CD14-positive monocyte (primary cell): ENCODE results near the gene PARP12. TPM values are rescaled to one million over a fixed set of nuclear protein-coding genes. Genes with fewer than 3 reads are reported as not detected.

ENCODE experiments used
- DNase-seq, 3 donors: peaks; one replicate each; pipeline ENCODE4 v3.0.0-alpha.2; 2011 to 2022
- H2AFZ ChIP-seq: 2 replicates; pipeline ENCODE4 v1.6.0; 2012; ENCODE audit warnings: mild to moderate bottlenecking, low read depth, low read length, inconsistent platforms; ENCODE audit not compliant: insufficient read depth, poor library complexity, severe bottlenecking
- H3K27ac ChIP-seq, 2 donors: 1 replicate in 1 of 2; 2 replicates in 1 of 2; pipeline ENCODE4 v1.5.1; 2012 to 2013; ENCODE audit warnings: low read length in 2 of 2, control low read depth in 1 of 2, inconsistent platforms in 1 of 2, low read depth in 1 of 2, mild to moderate bottlenecking in 1 of 2
- H3K27me3 ChIP-seq, 2 donors: one replicate each; pipeline versions ENCODE4 v1.6.0 to v1.6.1; 2011 to 2013; ENCODE audit warnings: low read length in 2 of 2; ENCODE audit not compliant: control insufficient read depth in 2 of 2, insufficient read depth in 2 of 2
- H3K36me3 ChIP-seq, 2 donors: replicated peaks in 1 of 2; 1 replicate in 1 of 2; 2 replicates in 1 of 2; pipeline versions ENCODE4 v1.5.1 to v1.6.1; 2012 to 2013; ENCODE audit warnings: low read length in 2 of 2, control low read depth in 1 of 2, inconsistent platforms in 1 of 2, mild to moderate bottlenecking in 1 of 2; ENCODE audit not compliant: insufficient read depth in 2 of 2, control insufficient read depth in 1 of 2
- H3K4me1 ChIP-seq, 2 donors: 1 replicate in 1 of 2; 2 replicates in 1 of 2; pipeline versions ENCODE4 v1.5.1 to v1.6.1; 2012 to 2013; ENCODE audit warnings: low read length in 2 of 2, control low read depth in 1 of 2, inconsistent platforms in 1 of 2, mild to moderate bottlenecking in 1 of 2, moderate library complexity in 1 of 2; ENCODE audit not compliant: insufficient read depth in 2 of 2, control insufficient read depth in 1 of 2
- H3K4me2 ChIP-seq: replicated peaks from 2 replicates; pipeline ENCODE3; 2012; ENCODE audit warnings: low read length, moderate library complexity, mild to moderate bottlenecking; ENCODE audit not compliant: poor library complexity, severe bottlenecking; ENCODE audit errors: extremely low read depth
- H3K4me3 ChIP-seq, 3 experiments: fragments of 200-600 bp in 1 of 3; sonication (generic) in 1 of 3; replicated peaks in 1 of 3; 1 replicate in 2 of 3; 2 replicates in 1 of 3; pipeline ENCODE4 v1.5.1; 2011 to 2013; ENCODE audit warnings: low read length in 3 of 3, mild to moderate bottlenecking in 3 of 3, control low read depth in 2 of 3, low read depth in 2 of 3, inconsistent platforms in 1 of 3, moderate library complexity in 1 of 3
- H3K79me2 ChIP-seq: 2 replicates; pipeline ENCODE4 v1.6.0; 2012; ENCODE audit warnings: mild to moderate bottlenecking, control low read depth, inconsistent platforms, low read length, moderate library complexity; ENCODE audit not compliant: insufficient read depth
- H3K9ac ChIP-seq: 2 replicates; pipeline ENCODE4 v1.6.0; 2017; ENCODE audit warnings: low read length, mild to moderate bottlenecking; ENCODE audit not compliant: insufficient read depth, poor library complexity, severe bottlenecking
- H3K9me3 ChIP-seq, 2 donors: replicated peaks in 1 of 2; 1 replicate in 1 of 2; 2 replicates in 1 of 2; pipeline versions ENCODE4 v1.5.1 to v1.6.1; 2012 to 2013; ENCODE audit warnings: low read length in 2 of 2, control low read depth in 1 of 2; ENCODE audit not compliant: control insufficient read depth in 1 of 2, insufficient read depth in 1 of 2
- H4K20me1 ChIP-seq: 2 replicates; pipeline ENCODE4 v1.6.0; 2012; ENCODE audit warnings: mild to moderate bottlenecking, low read length, control low read depth, moderate library complexity; ENCODE audit not compliant: insufficient read depth
- H3K27ac Mint-ChIP-seq, 7 donors: one replicate each; pipeline ENCODE4 v1.8.0; 2020; ENCODE audit warnings: mild to moderate bottlenecking in 7 of 7, mixed read lengths in 7 of 7, moderate library complexity in 6 of 7, inconsistent platforms in 2 of 7
- H3K27me3 Mint-ChIP-seq, 3 donors: one replicate each; pipeline ENCODE4 v1.8.0; 2021 to 2022; ENCODE audit warnings: low read depth in 3 of 3, mild to moderate bottlenecking in 3 of 3, mixed read lengths in 3 of 3, moderate library complexity in 3 of 3, inconsistent platforms in 1 of 3
- H3K36me3 Mint-ChIP-seq, 2 donors: one replicate each; pipeline ENCODE4 v1.8.0; 2020; ENCODE audit warnings: mixed read lengths in 2 of 2, inconsistent platforms in 1 of 2, mild to moderate bottlenecking in 1 of 2
- H3K4me1 Mint-ChIP-seq: one replicate; pipeline ENCODE4 v1.8.0; 2020; ENCODE audit warnings: mild to moderate bottlenecking, mixed read lengths
- H3K4me3 Mint-ChIP-seq, 2 donors: one replicate each; pipeline ENCODE4 v1.8.0; 2020; ENCODE audit warnings: mild to moderate bottlenecking in 2 of 2, mixed read lengths in 2 of 2, moderate library complexity in 1 of 2
- H3K9me3 Mint-ChIP-seq, 7 donors: one replicate each; pipeline ENCODE4 v1.8.0; 2020 to 2022; ENCODE audit warnings: mixed read lengths in 7 of 7, mild to moderate bottlenecking in 6 of 7, moderate library complexity in 6 of 7, inconsistent platforms in 2 of 7
- WGBS: methylation state at CpG from one replicate; pipeline ENCODE4 v1.1.5; 2013; ENCODE audit warnings: missing lambda C conversion rate; ENCODE audit not compliant: insufficient coverage; 5-methylcytosine and 5-hydroxymethylcytosine counted together
- intact Hi-C, 2 donors: fragments of 100-400 bp; cut with micrococcal nuclease; formaldehyde crosslinking; loops; one replicate each; pipeline versions ENCODE4 v1.15.0 to v1.15.1; 2023
- polyA plus RNA-seq, 3 donors: library from polyadenylated mRNA; depleted of rRNA in 1 of 3; unstranded in 2 of 3; stranded (reverse) in 1 of 3; fragments of 300-500 nt in 2 of 3; fragments of >200 nt in 1 of 3; fragmentation: Illumina TruSeq in 2 of 3; gene quantifications; 1 replicate in 2 of 3; 2 replicates in 1 of 3; pipeline ENCODE4 v1.2.3, GENCODE V29; 2012 to 2021
- TF ChIP-seq, protein P1 (sequence below): fragments of 200-600 bp; IDR thresholded peaks from one replicate; pipeline ENCODE4 v1.8.0; 2022; ENCODE audit warnings: antibody characterized with exemption, mild to moderate bottlenecking

Gene PARP12
- polyA plus RNA-seq, 3 donors, result 16.7 to 116 (median 37.8) TPM

DNA sequence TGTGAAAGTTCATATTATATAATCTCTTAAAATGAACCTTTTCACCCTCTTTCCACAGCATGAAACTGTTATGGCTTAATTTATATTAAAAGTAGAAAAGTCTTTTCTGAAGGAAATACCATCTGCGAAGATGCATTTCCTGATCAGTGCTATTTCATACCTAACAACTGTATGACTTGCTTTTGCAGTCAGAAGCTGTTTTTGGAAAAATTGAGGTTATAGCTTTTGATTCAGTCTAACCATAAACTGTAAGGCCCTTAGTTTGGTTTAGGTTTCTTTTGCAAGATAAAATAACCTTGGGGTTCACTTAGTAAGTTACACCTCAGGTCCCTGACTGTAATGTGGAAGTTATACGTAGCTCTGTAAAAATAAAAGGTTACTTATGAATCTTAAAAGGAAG lies 22.7 kb upstream of the PARP12 start:
- Mint-ChIP-seq H3K27ac (peak overlapping the region in 3 of 7 donors; percentile 11 to 33 (median 24)), H3K4me3 (no peak overlapping the region), H3K27me3 (peaks cover 0 to 7% (median 7%) of the 10 kb centered on the region in 3 donors), H3K36me3 (peaks cover 41 to 44% of the 10 kb centered on the region in 2 donors), H3K9me3 (no peaks in the 10 kb centered on the region), H3K4me1 (peaks cover 38% of the 10 kb centered on the region)
- TF ChIP-seq, protein P1, sequence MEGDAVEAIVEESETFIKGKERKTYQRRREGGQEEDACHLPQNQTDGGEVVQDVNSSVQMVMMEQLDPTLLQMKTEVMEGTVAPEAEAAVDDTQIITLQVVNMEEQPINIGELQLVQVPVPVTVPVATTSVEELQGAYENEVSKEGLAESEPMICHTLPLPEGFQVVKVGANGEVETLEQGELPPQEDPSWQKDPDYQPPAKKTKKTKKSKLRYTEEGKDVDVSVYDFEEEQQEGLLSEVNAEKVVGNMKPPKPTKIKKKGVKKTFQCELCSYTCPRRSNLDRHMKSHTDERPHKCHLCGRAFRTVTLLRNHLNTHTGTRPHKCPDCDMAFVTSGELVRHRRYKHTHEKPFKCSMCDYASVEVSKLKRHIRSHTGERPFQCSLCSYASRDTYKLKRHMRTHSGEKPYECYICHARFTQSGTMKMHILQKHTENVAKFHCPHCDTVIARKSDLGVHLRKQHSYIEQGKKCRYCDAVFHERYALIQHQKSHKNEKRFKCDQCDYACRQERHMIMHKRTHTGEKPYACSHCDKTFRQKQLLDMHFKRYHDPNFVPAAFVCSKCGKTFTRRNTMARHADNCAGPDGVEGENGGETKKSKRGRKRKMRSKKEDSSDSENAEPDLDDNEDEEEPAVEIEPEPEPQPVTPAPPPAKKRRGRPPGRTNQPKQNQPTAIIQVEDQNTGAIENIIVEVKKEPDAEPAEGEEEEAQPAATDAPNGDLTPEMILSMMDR, result no peak
- Histone ChIP-seq H3K36me3 (peaks cover 32 to 51% of the 10 kb centered on the region in 2 donors), H3K4me3 (no peak overlapping the region), H3K79me2 (no peaks in the 10 kb centered on the region), H3K4me2 (no peak overlapping the region), H3K4me1 (peaks cover 8 to 13% of the 10 kb centered on the region in 2 donors), H3K9ac (no peak overlapping the region), H3K27ac (no peak overlapping the region), H3K27me3 (no peaks in the 10 kb centered on the region), H3K9me3 (no peaks in the 10 kb centered on the region), H4K20me1 (peaks cover 81% of the 10 kb centered on the region), H2AFZ (no peak overlapping the region)
- intact Hi-C loops, result no loop called here
- DNase-seq, result no peak
- no CpG with 5 or more reads among the region's 2 CpGs for WGBS

DNA sequence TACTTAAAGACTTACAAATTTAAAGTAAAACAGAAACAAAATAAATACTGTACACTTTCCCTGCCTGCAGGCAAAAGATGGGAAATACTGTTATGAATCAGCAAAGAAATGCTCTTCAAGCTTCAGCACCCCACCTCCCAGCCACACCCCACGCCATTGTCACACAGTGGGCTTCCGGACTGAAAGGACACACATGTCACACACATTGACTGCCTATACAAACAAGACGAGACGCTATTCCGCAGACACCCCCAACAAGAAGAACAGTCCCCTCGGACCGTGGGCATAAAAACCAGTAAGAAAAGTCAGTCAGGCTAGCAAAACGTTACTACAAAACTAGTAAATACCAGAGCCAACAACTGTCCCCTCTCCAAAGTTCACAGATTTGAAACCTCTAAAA lies 22.2 kb upstream of the PARP12 start:
- Mint-ChIP-seq H3K4me1 (peaks cover 38% of the 10 kb centered on the region), H3K27ac (peak overlapping the region in 5 of 7 donors; percentile 11 to 73 (median 32)), H3K4me3 (peak overlapping the region in 1 of 2 donors; percentile 13), H3K27me3 (peaks cover 0 to 10% (median 7%) of the 10 kb centered on the region in 3 donors), H3K9me3 (no peaks in the 10 kb centered on the region), H3K36me3 (peaks cover 39 to 42% of the 10 kb centered on the region in 2 donors)
- Histone ChIP-seq H3K9me3 (no peaks in the 10 kb centered on the region), H3K36me3 (peaks cover 27 to 46% of the 10 kb centered on the region in 2 donors), H3K27ac (no peak overlapping the region), H3K4me1 (peaks cover 8 to 13% of the 10 kb centered on the region in 2 donors), H3K4me2 (no peak overlapping the region), H3K9ac (no peak overlapping the region), H4K20me1 (peaks cover 76% of the 10 kb centered on the region), H3K27me3 (no peaks in the 10 kb centered on the region), H3K4me3 (no peak overlapping the region), H3K79me2 (no peaks in the 10 kb centered on the region), H2AFZ (no peak overlapping the region)
- WGBS, result 47% methylated on average over 7 of the region's 8 CpGs
- DNase-seq, result peak in 1 of 3 donors; percentile 11
- intact Hi-C loops, result no loop called here
- TF ChIP-seq, protein P1, result no peak
